Neuronal stem cell (in vitro differentiated cells): ENCODE data around the gene GABBR2.

Experiments
- DNase-seq: peaks from one replicate; pipeline ENCODE4 v3.0.0-alpha.2; 2013; ENCODE audit warnings: low spot score
- H2AFZ ChIP-seq: one replicate; pipeline ENCODE4 v1.6.1; 2013; ENCODE audit warnings: mild to moderate bottlenecking, low read length, inconsistent platforms
- H2AK5ac ChIP-seq: 2 replicates; pipeline ENCODE4 v1.6.1; 2013; ENCODE audit warnings: low read depth, mild to moderate bottlenecking, inconsistent platforms, low read length, moderate library complexity, mixed read lengths
- H2BK120ac ChIP-seq: 2 replicates; pipeline ENCODE4 v1.6.1; 2013; ENCODE audit warnings: low read depth, mild to moderate bottlenecking, inconsistent platforms, low read length, moderate library complexity, mixed read lengths
- H2BK12ac ChIP-seq: one replicate; pipeline ENCODE4 v1.6.1; 2013; ENCODE audit warnings: low read length, inconsistent platforms
- H2BK15ac ChIP-seq: 2 replicates; pipeline ENCODE4 v1.6.1; 2013; ENCODE audit warnings: mild to moderate bottlenecking, low read length, inconsistent platforms, mixed read lengths
- H2BK5ac ChIP-seq: one replicate; pipeline ENCODE4 v1.6.1; 2013; ENCODE audit warnings: inconsistent platforms, mild to moderate bottlenecking, low read length, moderate library complexity
- H3K14ac ChIP-seq: one replicate; pipeline ENCODE4 v1.6.1; 2013; ENCODE audit warnings: low read length, inconsistent platforms
- H3K18ac ChIP-seq: 2 replicates; pipeline ENCODE4 v1.6.1; 2013; ENCODE audit warnings: low read length, inconsistent platforms
- H3K23ac ChIP-seq: 2 replicates; pipeline ENCODE4 v1.6.1; 2013; ENCODE audit warnings: low read depth, mild to moderate bottlenecking, mixed read lengths, low read length, inconsistent platforms; ENCODE audit not compliant: poor library complexity
- H3K27ac ChIP-seq: replicated peaks from 3 replicates; pipeline ENCODE4 v1.5.1; 2013; ENCODE audit warnings: low read length, inconsistent platforms
- H3K27me3 ChIP-seq, 3 experiments: 2 replicates each; pipeline ENCODE4 v1.6.1; 2013; ENCODE audit warnings: low read length in 3 of 3, mild to moderate bottlenecking in 2 of 3, inconsistent platforms in 1 of 3, low read depth in 1 of 3, mixed read lengths in 1 of 3, moderate library complexity in 1 of 3; ENCODE audit not compliant: control insufficient read depth in 3 of 3, insufficient read depth in 3 of 3
- H3K36me3 ChIP-seq, 2 donors: replicated peaks in 1 of 2; 2 replicates each; pipeline ENCODE4 v1.6.1; 2013; ENCODE audit warnings: low read length in 2 of 2; ENCODE audit not compliant: control insufficient read depth in 2 of 2, insufficient read depth in 2 of 2
- H3K4ac ChIP-seq: 2 replicates; pipeline ENCODE4 v1.6.1; 2013; ENCODE audit warnings: inconsistent platforms, mild to moderate bottlenecking, low read length, moderate library complexity
- H3K4me1 ChIP-seq, 2 donors: 1 replicate in 1 of 2; 2 replicates in 1 of 2; pipeline ENCODE4 v1.6.1; 2013; ENCODE audit warnings: low read length in 2 of 2, low read depth in 1 of 2; ENCODE audit not compliant: control insufficient read depth in 2 of 2, insufficient read depth in 1 of 2
- H3K4me2 ChIP-seq: one replicate; pipeline ENCODE4 v1.6.1; 2013; ENCODE audit warnings: mild to moderate bottlenecking, low read length, inconsistent platforms; ENCODE audit not compliant: insufficient read depth, poor library complexity, severe bottlenecking
- H3K4me3 ChIP-seq, 2 donors: 2 replicates each; pipeline ENCODE4 v1.5.1; 2013; ENCODE audit warnings: low read length in 2 of 2, mild to moderate bottlenecking in 2 of 2, inconsistent platforms in 1 of 2, moderate library complexity in 1 of 2
- H3K79me1 ChIP-seq: one replicate; pipeline ENCODE4 v1.6.1; 2013; ENCODE audit warnings: low read depth, mild to moderate bottlenecking, inconsistent platforms, low read length, moderate library complexity
- H3K9ac ChIP-seq: one replicate; pipeline ENCODE4 v1.6.1; 2013; ENCODE audit warnings: mild to moderate bottlenecking, low read depth, low read length, inconsistent platforms; ENCODE audit not compliant: poor library complexity
- H3K9me3 ChIP-seq, 2 donors: replicated peaks in 1 of 2; 2 replicates each; pipeline versions ENCODE3 to v1.6.1; 2013; ENCODE audit warnings: low read length in 2 of 2, mild to moderate bottlenecking in 2 of 2, inconsistent platforms in 1 of 2, low read depth in 1 of 2, mixed read lengths in 1 of 2, moderate library complexity in 1 of 2; ENCODE audit not compliant: control insufficient read depth in 2 of 2, insufficient read depth in 1 of 2
- H4K8ac ChIP-seq: one replicate; pipeline ENCODE4 v1.6.1; 2013; ENCODE audit warnings: low read depth, mild to moderate bottlenecking, inconsistent platforms, low read length, moderate library complexity
- H4K91ac ChIP-seq: one replicate; pipeline ENCODE4 v1.6.1; 2013; ENCODE audit warnings: low read length, low read depth, mild to moderate bottlenecking, inconsistent platforms; ENCODE audit not compliant: poor library complexity
- WGBS, 2 donors: extraction: QIAGEN DNeasy Blood & Tissue Kit; methylation state at CpG; one replicate each; pipeline ENCODE4 v1.1.7; 2013; ENCODE audit warnings: missing lambda C conversion rate in 2 of 2, mixed read lengths in 1 of 2; ENCODE audit not compliant: insufficient read length in 2 of 2, insufficient replicate concordance in 1 of 2; ENCODE audit errors: extremely low coverage in 2 of 2; 5-methylcytosine and 5-hydroxymethylcytosine counted together

The GABBR2 gene

GRCh38 chr9:98262056-98262455, 446.7 kb downstream of the GABBR2 start:
- no CpG with 5 or more reads among the region's 3 CpGs for WGBS, 2 donors
- H3K4ac ChIP-seq, result no peak overlapping the region

GRCh38 chr9:98260635-98261034, 448.1 kb downstream of the GABBR2 start:
- Histone ChIP-seq H2AK5ac (no peak overlapping the region), H3K18ac (no peak overlapping the region), H4K8ac (no peak overlapping the region), H3K27me3 (peaks cover 0 to 5% (median 0%) of the 10 kb centered on the region in 3 experiments), H3K9ac (no peak overlapping the region), H4K91ac (no peak overlapping the region), H3K4me1 (peaks cover 4 to 7% of the 10 kb centered on the region in 2 donors), H2BK5ac (no peak overlapping the region), H3K9me3 (no peaks in the 10 kb centered on the region), H3K36me3 (no peaks in the 10 kb centered on the region), H3K14ac (no peak overlapping the region), H2AFZ (no peak overlapping the region), H2BK15ac (no peak overlapping the region), H3K27ac (no peak overlapping the region), H2BK12ac (no peak overlapping the region), H2BK120ac (no peak overlapping the region), H3K4ac (no peak overlapping the region), H3K4me2 (no peak overlapping the region), H3K23ac (no peak overlapping the region), H3K4me3 (no peak overlapping the region), H3K79me1 (no peaks in the 10 kb centered on the region)
- no peak for DNase-seq
- WGBS, 2 donors, result no CpG with 5 or more reads among the region's 5 CpGs

More at GRCh38 chr9:98262056-98262455, 446.7 kb downstream of the GABBR2 start:
- Histone ChIP-seq H3K23ac (no peak overlapping the region), H2BK15ac (no peak overlapping the region), H3K4me2 (no peak overlapping the region), H3K4me1 (no peaks in the 10 kb centered on the region), H3K79me1 (no peaks in the 10 kb centered on the region), H4K8ac (no peak overlapping the region), H3K4me3 (no peak overlapping the region), H3K36me3 (no peaks in the 10 kb centered on the region), H3K27me3 (peaks cover 0 to 7% (median 0%) of the 10 kb centered on the region in 3 experiments), H2AK5ac (no peak overlapping the region), H3K9me3 (no peaks in the 10 kb centered on the region), H2AFZ (no peak overlapping the region), H2BK5ac (no peak overlapping the region), H3K9ac (no peak overlapping the region), H3K14ac (no peak overlapping the region), H3K27ac (no peak overlapping the region), H2BK12ac (no peak overlapping the region), H4K91ac (no peak overlapping the region), H3K18ac (no peak overlapping the region), H2BK120ac (no peak overlapping the region)
- no peak for DNase-seq

DNA sequence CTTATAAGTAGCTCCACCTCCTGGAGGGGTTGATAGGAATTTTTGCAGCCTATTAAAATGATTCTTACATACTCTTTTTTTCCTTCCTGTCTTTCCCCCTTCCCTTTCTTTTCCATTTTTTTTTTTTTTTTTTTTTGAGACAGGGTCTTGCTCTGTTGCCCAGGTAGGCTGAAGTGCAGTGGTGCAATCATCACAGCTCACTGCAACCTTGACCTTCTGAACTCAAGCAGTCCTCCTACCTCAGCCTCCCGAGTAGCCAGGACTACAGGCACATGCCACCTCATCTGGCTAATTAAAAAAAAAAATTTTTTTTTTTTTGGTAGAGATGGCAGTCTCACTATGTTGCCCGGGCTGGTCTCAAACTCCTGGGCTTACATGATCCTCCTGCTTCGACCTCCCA, 448.9 kb downstream of the GABBR2 start:
- Histone ChIP-seq H3K4me3 (no peak overlapping the region), H2AFZ (no peak overlapping the region), H3K23ac (no peak overlapping the region), H3K27me3 (peaks cover 0 to 8% (median 3%) of the 10 kb centered on the region in 3 experiments), H3K4me1 (peaks cover 5 to 11% of the 10 kb centered on the region in 2 donors), H4K8ac (no peak overlapping the region), H2BK120ac (no peak overlapping the region), H3K9ac (no peak overlapping the region), H3K4ac (no peak overlapping the region), H2BK15ac (no peak overlapping the region), H3K79me1 (no peaks in the 10 kb centered on the region), H3K4me2 (no peak overlapping the region), H2BK12ac (no peak overlapping the region), H2BK5ac (no peak overlapping the region), H4K91ac (no peak overlapping the region), H3K36me3 (no peaks in the 10 kb centered on the region), H2AK5ac (no peak overlapping the region), H3K9me3 (no peaks in the 10 kb centered on the region), H3K27ac (no peak overlapping the region), H3K14ac (no peak overlapping the region), H3K18ac (no peak overlapping the region)
- DNase-seq, result no peak
- no CpG with 5 or more reads among the region's 3 CpGs for WGBS, 2 donors

GRCh38 chr9:98256756-98257155, 452.0 kb downstream of the GABBR2 start:
- H3K27ac ChIP-seq, result peak overlapping the region; percentile 85

More at GRCh38 chr9:98256756-98257155, 452.0 kb downstream of the GABBR2 start:
- Histone ChIP-seq H4K91ac (no peak overlapping the region), H2BK120ac (no peak overlapping the region), H2BK15ac (no peak overlapping the region), H3K4me1 (peaks cover 6 to 12% of the 10 kb centered on the region in 2 donors), H4K8ac (no peak overlapping the region), H3K4me2 (peak overlapping the region; percentile 78), H3K79me1 (no peaks in the 10 kb centered on the region), H3K9ac (peak overlapping the region; percentile 34), H3K14ac (no peak overlapping the region), H3K4ac (no peak overlapping the region), H3K18ac (no peak overlapping the region), H3K4me3 (peak overlapping the region; percentile 81 to 84), H3K36me3 (no peaks in the 10 kb centered on the region), H2AFZ (peak overlapping the region; percentile 99), H2BK12ac (no peak overlapping the region), H2AK5ac (no peak overlapping the region), H2BK5ac (peak overlapping the region; percentile 93), H3K23ac (no peak overlapping the region), H3K9me3 (no peaks in the 10 kb centered on the region), H3K27me3 (peaks cover 0 to 28% (median 13%) of the 10 kb centered on the region in 3 experiments)
- no peak for DNase-seq
- WGBS, 2 donors, result no CpG with 5 or more reads among the region's 12 CpGs
